Brain pericyte (primary cell): ENCODE results near the gene AIG1.
"Not testable (repeated sequence)": the region's sequence is repeated elsewhere in the genome, so short reads cannot be mapped to it uniquely, and the experiment has no call there.

Experiments used
- DNase-seq: peaks from one replicate; pipeline ENCODE4 v3.0.0-alpha.2; 2012; ENCODE audit warnings: low read depth, low spot score

Gene AIG1

DNA sequence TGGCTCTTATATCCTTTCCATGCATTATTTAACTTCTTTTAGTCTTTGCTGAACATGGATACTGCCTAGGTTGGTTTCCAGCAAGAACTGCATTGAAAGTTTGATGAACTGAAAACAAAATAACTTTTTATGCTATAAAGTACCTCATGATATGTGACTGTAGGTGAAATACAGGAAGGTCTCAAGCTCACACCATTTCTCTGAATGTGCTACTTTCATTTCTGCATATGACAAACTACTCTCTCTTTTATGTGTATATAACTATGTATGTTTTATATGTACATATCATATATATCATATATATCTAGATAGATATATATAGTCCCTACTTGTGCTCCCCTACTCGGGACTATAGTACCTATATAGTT lies 65.9 kb downstream of the AIG1 start:
- no peak for DNase-seq

DNA sequence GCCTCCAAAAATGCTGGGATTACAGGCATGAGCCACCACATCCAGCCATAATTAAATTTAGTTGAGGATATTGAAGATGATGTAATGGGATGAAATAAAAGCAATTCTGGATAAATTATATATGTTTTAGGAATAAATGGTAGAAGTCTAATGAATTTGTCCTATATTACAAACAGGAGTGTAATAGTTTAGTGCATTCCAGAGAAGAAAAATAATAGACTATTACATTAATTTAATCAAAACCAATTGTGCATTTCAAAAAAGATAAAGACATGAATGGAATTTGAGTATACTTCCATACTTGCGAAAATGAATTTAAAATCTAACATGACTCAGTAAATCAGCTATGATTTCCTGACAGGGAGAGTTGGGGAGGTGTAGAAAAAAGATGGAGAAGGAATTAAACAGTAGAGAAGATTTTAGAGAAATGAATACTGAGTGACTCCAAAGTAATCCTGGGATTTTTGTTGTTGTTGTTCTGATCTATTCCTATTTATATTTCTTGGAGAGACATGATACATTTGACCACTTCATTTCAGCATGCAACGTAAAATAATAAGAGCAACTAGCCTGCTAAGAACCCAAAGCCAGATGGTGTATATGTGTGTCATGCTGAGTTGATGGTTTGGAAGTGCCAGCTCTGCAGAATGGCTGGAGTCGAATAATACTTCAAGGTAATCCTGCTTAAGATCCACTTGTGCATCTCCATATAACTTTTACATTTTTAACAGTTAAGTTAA lies 67.4 kb downstream of the AIG1 start:
- no peak for DNase-seq

DNA sequence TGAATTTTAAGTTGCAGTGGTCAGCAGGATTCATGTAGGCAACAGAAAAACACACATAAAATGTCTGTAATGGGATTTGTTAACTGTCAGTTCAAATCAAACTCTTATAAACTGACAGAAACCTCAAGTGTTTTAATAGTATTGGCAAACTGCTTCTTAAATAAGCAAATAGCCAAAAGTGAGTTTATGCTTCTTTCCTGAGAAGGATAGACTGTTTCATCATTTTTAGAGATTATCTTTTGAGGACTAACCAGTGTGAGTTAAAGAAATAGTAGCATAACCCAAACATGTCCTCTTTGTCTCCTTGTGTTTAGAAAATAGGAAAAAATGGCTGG lies 68.0 kb downstream of the AIG1 start:
- no peak for DNase-seq

DNA sequence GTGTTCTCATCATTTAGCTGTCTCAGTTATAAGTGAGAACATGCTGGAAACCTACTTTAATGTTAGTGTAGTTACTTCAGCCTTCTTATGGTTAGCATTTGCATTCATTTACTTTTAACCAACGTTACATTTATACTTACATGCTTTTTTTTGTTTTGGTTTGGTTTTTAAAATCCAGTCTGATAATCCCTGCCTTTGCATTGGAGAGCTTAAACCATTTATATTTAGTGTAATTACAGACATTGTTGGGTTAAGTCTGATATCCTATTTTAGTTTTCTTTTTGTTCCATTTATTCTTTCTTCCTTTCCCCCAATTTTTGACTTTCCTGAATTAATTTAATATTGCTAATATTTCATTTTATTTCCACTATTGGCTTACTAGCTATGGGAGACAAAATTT lies 70.2 kb downstream of the AIG1 start:
- DNase-seq = no peak

DNA sequence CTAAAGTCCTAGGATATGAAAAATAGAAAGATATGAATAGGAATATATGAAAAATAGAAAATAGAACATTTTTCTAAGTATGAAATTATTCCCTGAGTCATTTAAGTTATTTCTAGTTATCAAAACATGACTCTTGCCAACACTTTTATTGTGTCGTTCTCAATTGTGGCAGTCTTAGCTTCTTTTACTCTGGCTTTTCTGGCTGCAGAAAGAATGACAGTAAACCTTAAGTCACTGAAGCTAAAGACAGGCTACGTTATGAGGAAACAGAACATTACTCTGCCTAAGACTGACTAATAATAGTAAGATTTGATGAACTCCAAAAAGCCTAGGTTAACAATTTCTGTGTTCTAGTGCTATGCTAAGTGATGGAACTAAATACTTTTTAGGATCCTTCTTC lies 74.6 kb downstream of the AIG1 start:
- DNase-seq = no peak

DNA sequence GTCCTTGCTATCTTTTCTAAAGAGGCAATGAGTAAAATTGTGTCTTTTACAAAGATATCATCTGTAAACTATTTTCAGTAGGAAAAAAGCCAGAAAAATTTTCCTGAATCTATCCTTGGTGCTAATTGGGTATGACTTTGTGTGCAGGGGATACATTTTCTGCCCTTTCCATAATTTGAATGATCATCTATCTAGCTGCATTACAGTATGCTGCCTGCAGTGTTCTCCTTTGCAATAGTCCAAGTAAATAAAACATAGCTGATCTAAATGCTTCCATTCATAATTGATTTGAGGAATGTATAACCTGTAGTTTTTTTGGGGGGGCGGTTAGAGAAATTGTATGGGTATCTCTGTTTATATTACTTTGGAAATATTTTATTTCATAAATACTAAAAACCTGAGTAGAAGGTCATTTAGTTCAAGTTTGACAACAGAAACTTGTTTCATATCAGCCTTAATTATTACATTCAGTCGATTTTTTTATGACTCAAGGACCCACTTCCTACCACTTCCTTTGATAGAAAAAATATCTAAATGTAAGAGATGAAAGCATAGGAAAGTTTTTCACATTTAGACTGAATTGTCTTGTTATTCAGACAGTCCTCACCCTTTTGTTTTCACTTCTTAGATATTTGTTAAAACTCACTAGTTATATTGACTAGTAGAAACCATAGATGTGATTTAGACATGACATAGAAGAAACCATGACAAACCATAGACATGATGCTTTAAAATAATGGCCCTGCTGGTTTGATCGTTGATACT lies 75.3 kb downstream of the AIG1 start:
- no peak for DNase-seq

DNA sequence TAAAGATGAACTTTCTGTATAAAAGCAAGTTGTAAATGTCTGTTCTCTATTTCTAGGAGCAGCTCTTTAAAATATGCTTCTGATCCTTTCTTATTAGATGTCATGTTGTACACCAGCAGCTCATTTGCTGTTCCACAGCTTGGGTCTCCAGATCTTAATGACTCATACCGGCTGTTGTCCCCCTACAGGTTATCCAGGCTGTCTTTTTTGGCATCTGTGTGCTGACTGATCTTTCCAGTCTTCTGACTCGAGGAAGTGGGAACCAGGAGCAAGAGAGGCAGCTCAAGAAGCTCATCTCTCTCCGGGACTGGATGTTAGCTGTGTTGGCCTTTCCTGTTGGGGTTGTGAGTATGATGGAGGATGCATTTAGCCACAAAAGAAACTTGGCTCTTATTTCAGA lies 76.0 kb downstream of the AIG1 start:
- no peak for DNase-seq

DNA sequence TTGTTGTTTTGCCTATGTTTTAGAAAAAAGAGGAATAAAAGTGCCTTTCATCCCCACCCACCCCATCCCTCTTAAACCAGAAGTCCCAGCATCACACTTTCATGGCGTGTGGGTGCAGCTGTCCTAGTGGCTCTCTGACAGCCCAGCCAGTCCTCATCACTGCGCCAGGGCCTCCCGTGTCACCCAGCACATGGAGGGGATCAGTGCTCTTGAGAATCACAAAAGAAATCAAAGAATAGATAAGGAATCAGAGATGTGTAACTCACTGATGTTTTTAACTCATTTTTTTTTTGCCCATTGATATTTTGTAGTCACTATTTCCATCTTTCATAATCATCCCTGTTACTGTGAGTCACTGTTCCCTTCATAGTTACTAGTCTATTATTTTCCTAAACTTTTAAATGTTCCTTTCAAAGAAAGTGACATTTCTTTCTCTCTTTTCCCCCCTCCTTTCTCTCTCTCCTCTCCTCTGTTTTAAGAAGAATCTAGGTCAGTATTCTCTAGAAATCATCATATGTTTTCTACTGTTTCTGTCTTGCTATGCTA lies 78.6 kb downstream of the AIG1 start:
- DNase-seq = no peak

DNA sequence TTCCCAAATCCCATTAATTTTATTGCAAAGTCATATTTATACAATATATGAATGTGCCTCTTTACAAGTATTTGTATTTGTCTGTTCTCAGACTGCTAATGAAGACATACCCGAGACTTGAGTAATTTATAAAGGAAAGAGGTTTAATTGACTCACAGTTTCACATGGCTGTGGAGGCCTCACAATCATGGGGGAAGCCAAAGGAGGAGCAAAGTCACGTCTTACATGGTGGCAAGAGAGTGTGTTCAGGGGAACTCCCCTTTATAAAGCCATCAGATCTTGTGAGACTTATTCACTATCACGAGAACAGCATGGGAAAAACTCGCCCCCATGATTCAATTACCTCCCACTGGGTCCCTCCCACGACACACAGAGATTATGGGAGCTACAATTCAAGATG lies 79.2 kb downstream of the AIG1 start:
- DNase-seq = not testable (repeated sequence)

DNA sequence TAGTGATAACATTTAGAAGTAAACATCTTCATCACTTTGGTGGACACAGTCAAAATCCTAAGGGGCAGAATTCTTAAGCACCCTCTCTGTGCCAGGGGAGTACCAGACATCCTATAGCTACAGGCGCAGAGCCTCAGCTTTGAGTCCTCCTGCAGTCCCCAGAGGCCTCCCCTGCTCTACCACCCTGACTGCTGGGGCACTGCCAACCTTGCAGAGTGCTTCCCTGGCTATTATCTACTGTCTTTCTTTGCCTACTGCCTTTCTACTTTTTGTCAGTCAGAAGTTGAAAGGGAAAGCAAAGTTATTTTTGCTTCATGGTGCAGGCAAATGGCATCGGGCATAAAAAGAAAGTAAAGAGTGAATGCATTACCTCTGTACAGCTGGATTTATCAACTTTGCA lies 80.1 kb downstream of the AIG1 start:
- no peak for DNase-seq

DNA sequence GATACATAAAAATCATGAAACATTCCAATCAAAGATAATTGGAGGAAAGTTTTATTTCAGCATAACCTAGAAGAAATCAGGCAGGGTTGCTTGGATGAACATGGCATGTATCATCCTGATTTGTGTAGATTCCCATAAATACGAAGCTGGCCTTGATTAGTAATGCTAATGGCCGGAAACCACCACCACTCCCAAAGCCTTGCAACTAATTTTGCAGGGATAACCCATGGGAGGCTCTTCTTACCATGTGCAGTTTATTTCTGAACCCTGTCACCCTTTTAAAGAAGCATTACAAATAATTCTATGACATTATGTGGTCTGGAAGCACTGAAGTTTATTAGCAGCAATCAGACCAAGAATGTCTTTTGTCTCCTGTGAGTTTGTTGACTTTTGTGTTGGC lies 80.8 kb downstream of the AIG1 start:
- no peak for DNase-seq

DNA sequence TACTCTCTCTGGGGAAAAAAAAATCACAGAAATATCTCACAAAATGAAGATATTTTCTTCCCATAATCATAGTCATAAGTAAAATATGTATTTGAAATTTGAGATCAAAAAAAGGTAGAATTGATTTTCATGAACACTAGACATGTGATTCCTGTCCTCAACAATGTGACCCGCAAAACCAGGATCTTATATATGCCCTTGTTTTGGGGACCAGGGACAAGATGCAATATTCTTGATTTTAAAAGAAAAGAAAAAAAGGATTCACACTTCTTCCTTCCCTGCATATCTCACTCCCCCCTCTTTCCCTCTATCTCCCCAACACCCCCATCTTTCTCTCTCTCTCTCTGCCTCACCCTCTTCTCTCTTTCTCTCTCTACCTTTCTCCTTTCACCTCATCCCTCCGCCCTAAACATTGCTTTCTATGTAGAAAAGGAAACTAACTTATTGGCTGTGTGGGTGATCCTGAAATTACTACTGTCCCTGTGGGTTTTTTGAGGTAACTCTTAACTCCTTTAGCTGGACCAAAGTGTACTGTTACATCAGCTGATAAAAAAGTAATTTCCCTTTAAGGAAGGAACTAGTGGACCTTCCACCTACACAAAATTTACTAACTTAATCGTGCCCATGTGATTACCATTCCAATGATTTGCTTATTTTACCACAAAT lies 85.6 kb downstream of the AIG1 start:
- no peak for DNase-seq

DNA sequence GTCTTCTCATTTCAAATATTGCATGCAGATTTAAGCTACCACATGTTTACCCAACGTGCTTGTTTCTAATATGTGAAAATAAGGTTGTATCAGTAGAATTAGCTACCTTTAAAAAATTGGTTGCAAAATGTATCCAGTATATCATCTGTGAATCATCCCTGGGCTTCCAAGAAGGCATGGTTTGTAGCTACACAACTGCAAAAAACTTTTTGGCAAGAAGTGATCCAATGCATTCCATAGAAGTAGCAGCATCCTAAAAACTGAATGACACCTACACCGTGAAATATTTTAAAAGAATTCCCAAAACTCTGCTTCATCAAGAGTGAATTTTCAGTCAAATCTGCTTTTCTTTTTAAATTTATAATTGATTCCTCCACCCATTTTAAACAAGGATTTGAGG lies 89.1 kb downstream of the AIG1 start:
- DNase-seq = no peak

DNA sequence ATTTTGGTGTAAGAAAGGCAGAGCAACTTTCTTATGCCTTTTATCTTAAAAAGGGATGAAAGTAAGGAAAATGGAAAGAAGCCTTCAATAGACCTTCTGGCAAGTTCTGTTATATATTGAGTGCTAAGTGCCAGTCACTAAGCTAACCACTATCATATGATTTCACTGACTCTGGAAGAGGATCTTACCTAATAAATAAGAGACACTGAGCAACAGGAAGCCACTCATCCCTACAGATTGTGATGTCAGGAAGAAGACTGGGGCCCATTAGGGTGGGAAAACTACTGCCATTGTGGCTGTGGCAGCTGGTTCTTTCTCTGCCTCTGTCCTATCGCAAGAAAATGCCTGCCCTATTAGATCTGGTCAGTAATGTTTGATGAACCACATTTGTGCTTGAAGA lies 89.6 kb downstream of the AIG1 start:
- no peak for DNase-seq

DNA sequence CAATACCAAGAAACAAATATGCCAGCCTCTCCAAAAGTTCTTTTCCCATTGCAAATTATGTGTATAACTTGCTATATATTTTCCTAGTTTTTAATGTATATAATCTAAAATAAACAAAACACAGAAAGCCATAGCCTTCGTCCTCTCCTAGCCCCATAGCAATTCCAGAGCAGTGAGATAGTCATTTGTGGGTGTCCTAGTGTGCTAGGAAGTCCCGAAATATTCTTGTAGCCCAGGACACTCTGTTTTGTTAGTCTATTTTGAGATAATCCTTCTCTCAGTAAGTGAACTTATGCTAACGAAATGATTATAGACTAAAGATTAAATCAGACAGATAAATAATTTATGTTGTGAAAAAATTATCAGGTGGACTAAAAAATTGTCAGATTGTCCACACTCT lies 90.7 kb downstream of the AIG1 start:
- DNase-seq = no peak

DNA sequence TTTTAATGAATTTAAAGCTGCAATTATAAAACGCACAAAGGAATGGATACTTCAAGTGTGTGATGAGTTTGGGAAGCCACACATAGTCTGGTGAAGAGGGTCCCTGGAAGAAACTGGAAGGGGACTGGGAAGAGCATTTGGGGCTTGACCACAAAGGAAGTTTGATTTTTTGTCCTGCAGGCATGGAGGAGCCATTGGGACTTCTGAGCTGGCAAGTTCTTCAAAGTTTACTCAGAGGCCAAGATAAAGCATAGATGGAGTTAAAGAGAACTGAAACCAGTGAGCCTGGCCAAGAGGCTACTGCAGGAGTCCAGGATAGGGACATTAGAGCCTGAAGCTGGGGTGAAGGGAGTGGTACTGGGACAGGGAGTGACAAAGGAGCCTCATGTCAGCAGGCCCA lies 95.0 kb downstream of the AIG1 start:
- DNase-seq = no peak

DNA sequence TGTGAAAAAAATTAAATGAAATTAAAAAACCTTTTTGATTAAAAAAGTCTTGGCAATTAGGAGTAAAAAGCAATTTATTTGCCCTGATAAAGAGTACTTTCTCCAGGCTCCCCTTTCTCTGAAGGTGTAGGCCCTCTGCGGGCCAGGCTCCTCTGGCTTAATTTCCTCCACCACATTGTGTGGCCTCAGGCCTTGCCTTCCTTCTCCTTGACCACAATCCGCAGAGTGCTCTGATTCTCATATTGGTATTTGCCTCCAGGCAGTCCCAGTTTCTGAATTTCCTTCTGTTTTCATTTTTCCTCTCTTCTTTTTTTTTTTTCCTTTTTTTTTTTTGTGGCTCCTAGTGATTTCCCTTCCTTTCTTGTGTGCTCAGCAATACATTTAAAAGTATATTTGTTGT lies 96.4 kb downstream of the AIG1 start:
- DNase-seq = no peak

DNA sequence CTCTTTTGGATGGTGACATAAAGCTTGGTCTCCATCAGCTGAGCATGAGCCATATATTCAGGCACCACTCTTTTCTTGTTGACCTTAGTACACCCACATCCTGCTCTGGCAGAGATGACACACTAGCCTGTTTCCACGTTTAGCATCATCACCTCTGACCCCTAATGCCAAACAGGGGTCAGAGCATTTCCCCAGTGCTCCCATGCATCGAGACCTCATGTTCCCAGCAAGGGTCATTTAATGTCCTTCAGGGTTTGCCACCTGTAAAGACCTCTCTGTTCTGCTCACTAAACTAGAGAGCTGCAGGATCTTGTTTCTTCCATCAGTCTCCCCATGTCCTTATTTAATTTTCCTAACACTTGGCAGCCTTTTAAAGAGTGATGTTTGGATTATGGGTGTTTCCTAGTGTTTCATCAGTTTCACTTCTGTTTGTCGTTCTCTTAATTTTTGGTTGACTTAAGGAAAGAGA lies 97.5 kb downstream of the AIG1 start:
- no peak for DNase-seq

DNA sequence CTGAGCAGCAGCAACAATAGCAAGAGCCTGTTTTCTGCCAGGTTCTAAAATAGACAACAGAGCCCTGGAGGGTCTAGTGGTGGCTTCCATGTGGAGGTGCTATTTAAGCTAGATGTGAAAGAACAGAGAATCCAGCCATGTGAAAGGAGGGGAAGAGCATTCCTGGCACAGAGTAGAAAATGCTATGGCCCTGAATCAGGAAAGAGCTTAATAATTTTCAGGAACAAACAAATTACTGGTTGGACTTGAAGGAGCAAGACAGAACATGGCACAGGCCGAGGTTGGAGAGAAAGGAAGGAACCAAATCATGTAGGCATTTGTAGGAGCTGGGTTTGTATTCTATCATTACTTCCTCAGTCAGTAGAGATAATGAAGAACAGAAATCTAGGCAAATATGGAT lies 98.3 kb downstream of the AIG1 start:
- DNase-seq = no peak

DNA sequence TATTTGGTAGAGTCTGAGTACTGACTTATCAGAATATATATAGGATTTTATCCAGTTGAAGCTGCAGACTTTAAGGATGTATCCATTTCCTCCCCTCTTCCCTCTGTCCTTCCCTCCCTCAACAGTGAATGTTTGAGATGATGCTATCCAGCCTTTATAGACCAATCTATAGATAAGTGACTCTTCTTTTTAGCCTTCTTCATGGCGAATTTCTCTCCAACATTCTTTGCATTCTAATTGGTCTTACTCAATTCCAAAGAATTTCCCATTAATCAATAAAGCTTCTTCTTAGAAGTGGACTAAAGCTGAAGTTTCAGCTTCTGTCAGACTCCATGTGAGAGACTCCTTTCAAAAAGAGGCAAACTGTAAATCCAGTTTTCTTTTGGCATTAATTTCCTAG lies 99.3 kb downstream of the AIG1 start:
- DNase-seq = no peak

DNA sequence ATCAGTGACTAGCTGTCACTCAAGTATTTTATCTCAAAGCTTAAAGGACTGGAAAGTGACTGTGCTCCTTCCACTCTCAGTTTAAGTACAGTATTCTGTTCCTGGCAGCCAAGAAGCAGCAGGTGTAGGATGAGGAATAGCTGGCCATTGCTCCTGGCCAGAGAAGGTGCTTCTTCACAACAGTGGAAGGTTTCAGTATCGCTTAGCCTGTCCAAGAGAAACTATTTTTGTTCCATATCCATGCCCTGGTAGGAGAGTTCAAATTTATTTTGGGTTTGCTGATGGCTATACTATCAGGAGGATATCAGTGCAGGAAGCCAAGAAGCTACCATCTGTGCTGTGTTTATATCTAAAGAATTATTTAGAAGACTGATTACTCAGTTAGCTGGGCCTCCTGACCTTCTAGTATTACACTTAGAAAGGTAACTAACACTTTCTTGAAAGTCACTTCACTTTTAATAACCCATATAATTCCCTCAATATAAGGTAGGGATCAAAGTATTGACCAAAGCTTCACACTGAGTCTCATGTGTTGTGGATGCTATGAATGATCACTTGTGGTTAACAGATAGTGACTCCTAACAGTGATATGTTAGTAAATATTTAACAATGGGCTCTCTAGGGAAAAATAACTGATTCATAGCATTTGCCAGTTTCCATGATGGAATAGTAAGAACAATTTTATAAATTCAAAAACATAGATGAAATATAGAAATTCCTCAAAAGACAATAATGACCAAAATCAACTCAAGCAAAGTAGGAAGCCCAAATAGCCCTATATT lies 99.9 kb downstream of the AIG1 start:
- DNase-seq = no peak

DNA sequence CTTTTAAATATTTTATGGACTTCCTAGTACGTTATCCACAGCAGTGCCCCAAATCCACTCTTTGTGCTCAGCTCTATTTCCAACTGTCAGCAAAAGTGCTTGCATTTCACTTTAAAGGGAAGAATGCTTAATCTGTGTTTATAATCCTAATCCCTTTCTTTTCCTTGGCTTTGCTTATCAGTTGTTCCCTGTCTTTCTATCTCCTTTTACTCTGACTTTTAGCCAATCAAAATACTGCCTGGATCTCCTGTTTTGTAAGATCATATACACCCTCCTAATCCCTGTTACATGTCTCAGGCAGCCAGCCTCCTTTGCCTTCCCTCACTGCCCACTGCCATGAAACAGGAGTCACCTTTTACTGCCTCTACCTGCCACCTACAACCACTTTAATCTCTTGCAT lies 102.9 kb downstream of the AIG1 start:
- no peak for DNase-seq
